DMS 273 (cell line): Measurements from ENCODE around the gene PCSK2.

Experiments
- DNase-seq: peaks from one replicate; lab custom pipeline; 2025; ENCODE audit not compliant: unreplicated experiment; lab: John Stamatoyannopoulos, UW

The PCSK2 gene

GRCh38 chr20:17529586-17529985 is 302.7 kb downstream of the PCSK2 start:
- DNase-seq = no peak

- DNase-seq = no peak
These were observed 303.3 kb downstream of the PCSK2 start for GRCh38 chr20:17530153-17530552.

- DNase-seq = peak; percentile 89
These were observed 304.1 kb downstream of the PCSK2 start, which contains the start of gene BFSP1 for GRCh38 chr20:17530716-17531664. Gene BFSP1, minus strand, starts transcription at chr20:17531379. Its CDS starts 50 bp downstream, at chr20:17531329.

DNA sequence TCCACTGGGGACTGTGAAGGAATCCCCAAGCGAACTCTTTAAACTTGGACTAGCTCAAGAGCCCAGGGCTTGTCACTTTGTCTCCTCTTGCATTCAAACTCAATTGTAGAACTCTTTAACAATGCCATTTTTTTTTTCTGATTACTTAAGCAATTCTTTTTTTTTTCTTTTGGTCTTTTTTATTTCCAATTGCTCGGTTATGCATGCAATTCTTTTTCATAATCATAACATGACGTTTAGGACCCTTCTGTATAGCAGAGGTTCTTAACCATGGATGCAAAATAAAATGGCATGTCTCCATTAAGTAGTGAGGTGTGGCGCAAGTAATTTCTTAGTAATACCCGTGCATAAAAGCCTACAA is 304.8 kb downstream of the PCSK2 start:
- no peak for DNase-seq

DNA sequence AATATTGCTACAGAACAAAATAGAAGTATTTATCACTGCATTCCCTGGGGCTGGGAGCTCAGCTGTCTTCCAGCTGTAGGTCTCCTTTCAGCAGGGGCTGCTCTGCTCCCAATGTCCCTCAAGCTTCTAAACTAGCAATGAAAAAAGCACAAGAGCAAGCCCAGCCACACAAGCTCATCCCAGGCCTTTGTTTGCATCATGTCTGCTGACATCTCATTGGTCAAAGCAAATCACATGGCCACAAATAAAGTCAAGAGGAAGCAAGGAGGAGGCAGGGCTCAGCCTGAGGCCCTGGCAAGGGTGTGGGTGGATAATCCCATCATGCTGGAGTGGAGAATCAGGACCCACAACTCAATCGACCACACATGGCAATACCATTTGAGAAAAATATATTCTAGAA is 306.6 kb downstream of the PCSK2 start:
- peak; percentile 43 for DNase-seq

DNA sequence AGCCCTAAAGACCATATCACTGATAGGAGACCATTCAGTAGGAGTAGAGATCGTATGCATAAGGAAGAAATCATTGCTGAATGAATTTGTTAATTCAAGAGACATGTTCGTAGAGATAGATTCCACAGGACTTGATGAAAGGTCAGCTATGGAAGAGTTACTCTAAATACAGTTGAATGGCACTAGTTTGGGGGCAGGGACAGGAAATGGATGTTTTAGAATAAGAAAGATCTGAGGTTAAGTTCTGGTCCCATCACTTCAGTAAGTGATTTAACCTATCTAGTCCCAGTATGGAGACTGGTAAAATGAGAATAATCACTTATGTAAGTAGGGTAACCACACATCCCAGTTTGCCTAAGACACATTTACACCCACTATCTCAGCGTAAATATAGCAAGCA is 307.2 kb downstream of the PCSK2 start:
- DNase-seq = no peak
